Keratinocyte (primary cell): Measurements from ENCODE around the gene XRCC3. TPM values are rescaled to one million over a fixed set of nuclear protein-coding genes. Genes with fewer than 3 reads are reported as not detected.

ENCODE experiments used
- DNase-seq: peaks from one replicate; pipeline ENCODE4 v3.0.0-alpha.2; 2011; ENCODE audit warnings: low read depth, missing footprints, low spot score
- FAIRE-seq: peaks from 2 replicates; lab custom pipeline; 2011; peaks lifted over from hg19 to GRCh38; lab: Jason Lieb, UNC
- H2AFZ ChIP-seq: 2 replicates; pipeline ENCODE4 v1.6.0; 2012; ENCODE audit warnings: low read length, control low read depth, inconsistent platforms; ENCODE audit not compliant: control insufficient read depth
- H3K27ac ChIP-seq: 2 replicates; pipeline ENCODE4 v1.5.1; 2011; ENCODE audit warnings: low read length; ENCODE audit not compliant: control insufficient read depth, insufficient read depth
- H3K27me3 ChIP-seq: 3 replicates; pipeline ENCODE4 v1.6.0; 2011; ENCODE audit warnings: low read length; ENCODE audit not compliant: control insufficient read depth, insufficient read depth; ENCODE audit errors: extremely low read depth
- H3K36me3 ChIP-seq, 2 experiments: 2 replicates in 1 of 2; 3 replicates in 1 of 2; pipeline ENCODE4 v1.5.1; 2011; ENCODE audit warnings: low read length in 2 of 2, mild to moderate bottlenecking in 1 of 2; ENCODE audit not compliant: control insufficient read depth in 2 of 2, insufficient read depth in 2 of 2; ENCODE audit errors: extremely low read depth in 1 of 2
- H3K4me1 ChIP-seq: 3 replicates; pipeline ENCODE4 v1.5.1; 2011; ENCODE audit warnings: low read length; ENCODE audit not compliant: control insufficient read depth, insufficient read depth; ENCODE audit errors: extremely low read depth
- H3K4me2 ChIP-seq: 3 replicates; pipeline ENCODE4 v1.6.0; 2011; ENCODE audit warnings: low read depth, low read length; ENCODE audit not compliant: control insufficient read depth, insufficient read depth; ENCODE audit errors: extremely low read depth
- H3K4me3 ChIP-seq, 3 experiments: fragments of 200-600 bp in 1 of 3; sonication (generic) in 1 of 3; 2 replicates in 2 of 3; 3 replicates in 1 of 3; pipeline ENCODE4 v1.5.1; 2011 to 2016; ENCODE audit warnings: low read length in 3 of 3, mild to moderate bottlenecking in 3 of 3, control low read depth in 2 of 3, inconsistent platforms in 1 of 3, low read depth in 1 of 3, mixed read lengths in 1 of 3, mixed run types in 1 of 3, moderate library complexity in 1 of 3; ENCODE audit not compliant: control insufficient read depth in 2 of 3, insufficient read depth in 2 of 3; ENCODE audit errors: extremely low read depth in 1 of 3
- H3K79me2 ChIP-seq: 2 replicates; pipeline ENCODE4 v1.6.0; 2012; ENCODE audit warnings: low read length; ENCODE audit not compliant: control insufficient read depth, insufficient read depth
- H3K9ac ChIP-seq: 3 replicates; pipeline ENCODE4 v1.6.0; 2011; ENCODE audit warnings: low read length; ENCODE audit not compliant: control insufficient read depth, insufficient read depth; ENCODE audit errors: extremely low read depth
- H3K9me1 ChIP-seq: 3 replicates; pipeline ENCODE4 v1.6.0; 2011; ENCODE audit warnings: low read length; ENCODE audit not compliant: control insufficient read depth, insufficient read depth; ENCODE audit errors: extremely low read depth
- H3K9me3 ChIP-seq: 2 replicates; pipeline ENCODE4 v1.5.1; 2012; ENCODE audit warnings: low read depth, low read length; ENCODE audit not compliant: control insufficient read depth
- H4K20me1 ChIP-seq: 3 replicates; pipeline ENCODE4 v1.6.0; 2011; ENCODE audit warnings: low read length; ENCODE audit not compliant: control insufficient read depth, insufficient read depth; ENCODE audit errors: extremely low read depth
- EZH2 ChIP-seq: IDR thresholded peaks from one replicate; pipeline ENCODE4 v1.6.1; 2012; ENCODE audit warnings: inconsistent platforms, mild to moderate bottlenecking, low read length, moderate library complexity
- dilution Hi-C: fragments of 300-500 bp; cut with MboI; formaldehyde crosslinking; loops from one replicate; pipeline ENCODE4 v1.7.0; 2020; ENCODE audit warnings: low sequenced_read_pairs; ENCODE audit not compliant: extremely low pct_ligation_motif_present
- polyA plus RNA-seq, 5 experiments: library from polyadenylated mRNA; depleted of rRNA in 3 of 5; stranded (reverse) in 3 of 5; stranded (forward) in 1 of 5; unstranded in 1 of 5; fragments of >200 nt; gene quantifications; 1 replicate in 1 of 5; 2 replicates in 3 of 5; 3 replicates in 1 of 5; pipeline versions ENCODE4 v1.2.1 to v1.2.3, GENCODE V29; 2011 to 2012; ENCODE audit warnings: missing spikeins in 2 of 5, low read depth in 1 of 5, low replicate concordance in 1 of 5
- TF ChIP-seq, protein P1 (sequence below), 3 experiments: IDR thresholded peaks in 1 of 3; conservative IDR thresholded peaks in 1 of 3; optimal IDR thresholded peaks in 1 of 3; 2 replicates in 2 of 3; 3 replicates in 1 of 3; pipeline versions ENCODE3 to v1.5.1; 2011; ENCODE audit warnings: low read length in 3 of 3, mild to moderate bottlenecking in 3 of 3, moderate library complexity in 2 of 3, control low read depth in 1 of 3, inconsistent platforms in 1 of 3; ENCODE audit not compliant: insufficient read depth in 2 of 3; ENCODE audit errors: extremely low read depth in 1 of 3

The XRCC3 gene
- polyA plus RNA-seq, 1 donor (not counting 4 experiments of a cell fraction or from before 2014, with no cell fraction given), result 21.0 TPM

DNA sequence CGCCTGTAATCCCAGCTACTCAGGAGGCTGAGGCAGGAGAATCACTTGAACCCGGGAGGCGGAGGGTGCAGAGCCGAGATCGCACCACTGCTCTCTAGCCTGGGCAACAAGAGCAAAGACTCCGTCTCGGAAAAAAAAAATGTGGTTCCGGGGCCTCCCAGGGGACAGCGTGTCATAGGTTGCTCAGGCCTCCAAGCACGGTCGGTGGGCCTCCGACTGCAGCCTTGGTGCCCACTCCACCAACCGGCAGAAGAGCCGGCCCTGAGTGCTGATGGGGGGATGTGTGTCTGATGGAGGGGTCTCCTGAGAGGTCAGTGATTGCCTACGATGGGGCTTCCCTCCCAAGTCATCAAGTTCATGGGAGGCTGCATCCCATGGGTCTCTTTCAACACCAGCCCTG is 16.2 kb upstream of the XRCC3 start:
- H4K20me1 ChIP-seq, result no peaks in the 10 kb centered on the region
- no peak overlapping the region for H2AFZ ChIP-seq
- TF ChIP-seq, protein P1, sequence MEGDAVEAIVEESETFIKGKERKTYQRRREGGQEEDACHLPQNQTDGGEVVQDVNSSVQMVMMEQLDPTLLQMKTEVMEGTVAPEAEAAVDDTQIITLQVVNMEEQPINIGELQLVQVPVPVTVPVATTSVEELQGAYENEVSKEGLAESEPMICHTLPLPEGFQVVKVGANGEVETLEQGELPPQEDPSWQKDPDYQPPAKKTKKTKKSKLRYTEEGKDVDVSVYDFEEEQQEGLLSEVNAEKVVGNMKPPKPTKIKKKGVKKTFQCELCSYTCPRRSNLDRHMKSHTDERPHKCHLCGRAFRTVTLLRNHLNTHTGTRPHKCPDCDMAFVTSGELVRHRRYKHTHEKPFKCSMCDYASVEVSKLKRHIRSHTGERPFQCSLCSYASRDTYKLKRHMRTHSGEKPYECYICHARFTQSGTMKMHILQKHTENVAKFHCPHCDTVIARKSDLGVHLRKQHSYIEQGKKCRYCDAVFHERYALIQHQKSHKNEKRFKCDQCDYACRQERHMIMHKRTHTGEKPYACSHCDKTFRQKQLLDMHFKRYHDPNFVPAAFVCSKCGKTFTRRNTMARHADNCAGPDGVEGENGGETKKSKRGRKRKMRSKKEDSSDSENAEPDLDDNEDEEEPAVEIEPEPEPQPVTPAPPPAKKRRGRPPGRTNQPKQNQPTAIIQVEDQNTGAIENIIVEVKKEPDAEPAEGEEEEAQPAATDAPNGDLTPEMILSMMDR (optimal IDR thresholded peaks at IDR 0.05 in 1 of 3, IDR thresholded peaks at IDR 0.05 in 1 of 3, conservative IDR thresholded peaks at IDR 0.05 in 1 of 3; ENCODE audit: extremely low read depth in 1 of 3, insufficient read depth in 2 of 3, low read length in 3 of 3), result no peak
- no peak for TF ChIP-seq EZH2
- no peak overlapping the region for H3K4me3 ChIP-seq
- H3K4me2 ChIP-seq, result no peak overlapping the region
- peaks cover 12% of the 10 kb centered on the region for H3K79me2 ChIP-seq
- H3K27ac ChIP-seq, result no peak overlapping the region
- peaks cover 11% of the 10 kb centered on the region for H3K4me1 ChIP-seq
- H3K27me3 ChIP-seq, result no peaks in the 10 kb centered on the region
- H3K9me3 ChIP-seq, result no peaks in the 10 kb centered on the region
- peaks cover 42 to 52% of the 10 kb centered on the region in 2 experiments for H3K36me3 ChIP-seq
- no peaks in the 10 kb centered on the region for H3K9me1 ChIP-seq
- FAIRE-seq, result no peak
- dilution Hi-C loops, result no loop called here
- DNase-seq, result no peak
- no peak overlapping the region for H3K9ac ChIP-seq

DNA sequence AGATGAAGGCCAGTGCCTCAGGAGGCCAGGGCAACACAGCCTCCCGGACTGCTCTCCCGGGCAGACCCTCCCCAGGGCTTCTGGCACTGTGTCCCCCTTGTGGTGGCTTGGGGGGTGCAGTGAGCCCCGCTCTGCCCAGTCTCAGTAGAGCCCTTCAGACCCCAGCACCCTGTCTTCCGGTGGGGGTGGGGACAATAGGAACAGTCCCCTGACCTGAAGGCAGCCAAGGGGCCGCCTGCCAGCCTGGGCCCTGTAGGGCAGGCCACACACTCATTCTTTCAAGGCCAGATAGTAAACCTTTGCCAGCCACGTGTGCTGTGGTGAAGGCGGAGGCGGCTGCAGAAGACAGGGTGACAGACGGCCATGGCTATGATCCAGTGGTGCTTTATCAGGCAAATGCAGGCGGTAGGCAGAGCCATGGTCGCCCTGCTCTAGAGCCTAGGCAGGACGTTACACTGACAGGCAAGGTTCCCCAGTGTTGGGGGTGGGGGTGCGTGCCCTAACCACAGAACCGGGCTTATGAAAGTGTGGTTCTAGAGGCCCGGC is 15.3 kb upstream of the XRCC3 start:
- FAIRE-seq, result no peak

More for the DNA sequence above, 15.3 kb upstream of the XRCC3 start:
- Histone ChIP-seq H3K36me3 (peaks cover 40 to 51% of the 10 kb centered on the region in 2 experiments), H2AFZ (no peak overlapping the region), H3K9me1 (no peaks in the 10 kb centered on the region), H3K4me1 (peaks cover 11% of the 10 kb centered on the region), H3K4me3 (no peak overlapping the region), H3K79me2 (peaks cover 22% of the 10 kb centered on the region), H3K27me3 (no peaks in the 10 kb centered on the region), H3K9me3 (no peaks in the 10 kb centered on the region), H3K4me2 (no peak overlapping the region), H4K20me1 (peaks cover 4% of the 10 kb centered on the region), H3K9ac (no peak overlapping the region), H3K27ac (no peak overlapping the region)
- TF ChIP-seq EZH2, result no peak
- TF ChIP-seq, protein P1 (optimal IDR thresholded peaks at IDR 0.05 in 1 of 3, IDR thresholded peaks at IDR 0.05 in 1 of 3, conservative IDR thresholded peaks at IDR 0.05 in 1 of 3; ENCODE audit: extremely low read depth in 1 of 3, insufficient read depth in 2 of 3, low read length in 3 of 3), result no peak
- DNase-seq, result no peak
- dilution Hi-C loops, result no loop called here
